Measurements from ENCODE around the gene SYT17. TPM values are rescaled to one million over a fixed set of nuclear protein-coding genes. Genes with fewer than 3 reads are reported as not detected.

The SYT17 gene
- total RNA-seq (10 to 100 TPM; 12.3 to 26.3 TPM), polyA plus RNA-seq (ENCODE audit: insufficient read length in 6 of 6) (10 to 100 TPM; 13.4 to 20.7 (median 15.2) TPM)
- long read RNA-seq, donor 1, partial matches to known transcripts, result 14 of 16 reads
- long read RNA-seq, donor 1, other reads (novel, unspliced or antisense), result 0 of 16 reads
- long read RNA-seq, donor 2, partial matches to known transcripts, result 15 of 15 reads
- long read RNA-seq, donor 2, other reads (novel, unspliced or antisense), result 0 of 15 reads
- long read RNA-seq, donor 3, partial matches to known transcripts, result 0 of 4 reads
- long read RNA-seq, donor 3, other reads (novel, unspliced or antisense), result 0 of 4 reads
- long read RNA-seq, donor 4, partial matches to known transcripts, result 1 of 7 reads
- long read RNA-seq, donor 4, other reads (novel, unspliced or antisense), result 5 of 7 reads
- long read RNA-seq, donor 5, partial matches to known transcripts, result 11 of 12 reads
- long read RNA-seq, donor 5, other reads (novel, unspliced or antisense), result 0 of 12 reads
- long read RNA-seq, donor 6, partial matches to known transcripts, result 0 of 2 reads
- long read RNA-seq, donor 6, other reads (novel, unspliced or antisense), result 0 of 2 reads
- long read RNA-seq, donor 7, result 0 reads
- long read RNA-seq, donor 8, partial matches to known transcripts, result 5 of 6 reads
- long read RNA-seq, donor 8, other reads (novel, unspliced or antisense), result 0 of 6 reads
- long read RNA-seq, donor 9, result 0 reads
- long read RNA-seq, donor 10, partial matches to known transcripts, result 0 of 6 reads
- long read RNA-seq, donor 10, other reads (novel, unspliced or antisense), result 6 of 6 reads
- long read RNA-seq, donor 11, result 0 reads
- long read RNA-seq, donor 12, partial matches to known transcripts, result 14 of 15 reads
- long read RNA-seq, donor 12, other reads (novel, unspliced or antisense), result 0 of 15 reads

GRCh38 chr16:19167710-19168370 is at the start of gene SYT17:
Gene SYT17 (plus strand): TSS chr16:19168240. CDS start chr16:19168647, 407 bp downstream.
- TF ChIP-seq CTCF (IDR thresholded peaks at IDR 0.05), result peak; percentile 88 to 89
- Histone ChIP-seq H3K27me3 (peaks cover 0 to 31% of the 10 kb centered on the region in 2 donors), H3K36me3 (no peaks in the 10 kb centered on the region), H3K27ac (peak within 1 kb of the TSS; percentile 17 to 75), H3K4me1 (peaks cover 0 to 24% of the 10 kb centered on the region in 2 donors), H3K9me3 (peaks cover 0 to 4% of the 10 kb centered on the region in 2 donors), H3K4me3 (peak within 1 kb of the TSS; percentile 61 to 71)
- ATAC-seq, result peak; percentile 92
- intact Hi-C loops (cut with DNase I), result loop anchor here in 1 of 2 donors (10.0 kb wide), 1 partner anchor 83 kb away; no protein-coding TSS in a partner anchor
- peak; percentile 62 to 94 (median 80) for DNase-seq

GRCh38 chr16:19118938-19119431 is 49.1 kb upstream of the SYT17 start:
- Histone ChIP-seq H3K36me3 (peaks cover 0 to 30% of the 10 kb centered on the region in 2 donors), H3K4me1 (peaks cover 50 to 74% of the 10 kb centered on the region in 2 donors), H3K4me3 (peak overlapping the region; percentile 18 to 24), H3K27me3 (peaks cover 0 to 8% of the 10 kb centered on the region in 2 donors), H3K27ac (peak overlapping the region; percentile 91), H3K9me3 (no peaks in the 10 kb centered on the region)
- ATAC-seq, result peak; percentile 48
- intact Hi-C loops (cut with DNase I), result no loop called here
- peak in 1 of 4 donors; percentile 73 for DNase-seq
- TF ChIP-seq CTCF (IDR thresholded peaks at IDR 0.05), result no peak

GRCh38 chr16:19119564-19119963 is 48.5 kb upstream of the SYT17 start:
- peaks cover 0 to 30% of the 10 kb centered on the region in 2 donors for H3K36me3 ChIP-seq
- no peaks in the 10 kb centered on the region for H3K9me3 ChIP-seq
- DNase-seq (no peak), ATAC-seq (no peak)
- H3K27ac ChIP-seq, result peak overlapping the region; percentile 91
- H3K27me3 ChIP-seq, result peaks cover 0 to 3% of the 10 kb centered on the region in 2 donors
- TF ChIP-seq CTCF (IDR thresholded peaks at IDR 0.05), result no peak
- peaks cover 50 to 74% of the 10 kb centered on the region in 2 donors for H3K4me1 ChIP-seq
- peak overlapping the region in 1 of 2 donors; percentile 24 for H3K4me3 ChIP-seq
- intact Hi-C loops (cut with DNase I), result no loop called here

- DNase-seq (no peak), ATAC-seq (no peak)
- TF ChIP-seq CTCF (IDR thresholded peaks at IDR 0.05), result no peak
- Histone ChIP-seq H3K4me3 (no peak overlapping the region), H3K4me1 (peaks cover 13 to 50% of the 10 kb centered on the region in 2 donors), H3K9me3 (no peaks in the 10 kb centered on the region), H3K27me3 (no peaks in the 10 kb centered on the region), H3K36me3 (peaks cover 0 to 10% of the 10 kb centered on the region in 2 donors), H3K27ac (no peak overlapping the region)
- intact Hi-C loops (cut with DNase I), result no loop called here
Observed at GRCh38 chr16:19123535-19124178, 44.4 kb upstream of the SYT17 start.
